NT2/D1 (cell line): ENCODE data around the gene RTRAF.

Source experiments
- SUZ12 ChIP-seq: IDR thresholded peaks from 2 replicates; pipeline ENCODE4 v1.6.1; 2011; ENCODE audit not compliant: insufficient read length, insufficient read depth; ENCODE audit errors: extremely low read depth
- ZNF274 ChIP-seq: IDR thresholded peaks from 2 replicates; pipeline ENCODE4 v1.6.1; 2011; ENCODE audit warnings: mild to moderate bottlenecking, low read depth, low read length

DNA sequence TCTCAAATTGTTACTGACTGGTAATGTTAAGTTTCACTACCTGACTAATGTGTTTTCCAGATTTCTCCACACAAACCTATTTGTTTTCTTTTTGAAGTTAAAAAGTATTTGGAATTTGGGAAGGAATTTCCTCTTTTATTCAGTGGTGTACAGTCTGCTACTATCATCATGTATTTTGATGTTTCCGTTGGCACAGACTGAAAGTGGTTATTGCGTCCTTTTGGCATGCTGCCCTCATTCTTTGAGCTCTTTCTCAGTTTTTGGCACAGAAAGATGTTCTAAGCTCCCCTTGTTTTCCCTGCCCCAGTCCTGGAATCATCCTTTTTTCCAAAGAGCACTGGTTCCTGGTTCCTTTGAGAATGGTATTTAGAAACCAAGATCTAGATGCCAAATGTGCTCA is 31.4 kb upstream of the RTRAF start:
- TF ChIP-seq ZNF274 = no peak
- no peak for TF ChIP-seq SUZ12
